Glutamatergic neuron (in vitro differentiated cells): Measurements from ENCODE around the gene FLT1. TPM values are rescaled to one million over a fixed set of nuclear protein-coding genes. Genes with fewer than 3 reads are reported as not detected.

ENCODE experiments used
- DNase-seq: peaks from one replicate; pipeline ENCODE4 v3.0.0; 2022
- H3K27ac Mint-ChIP-seq: one replicate; pipeline ENCODE4 v1.8.0; 2020; ENCODE audit warnings: mild to moderate bottlenecking, mixed read lengths, inconsistent platforms; ENCODE audit not compliant: unreplicated experiment
- H3K27me3 Mint-ChIP-seq: one replicate; pipeline ENCODE4 v1.8.0; 2020; ENCODE audit warnings: mild to moderate bottlenecking, moderate library complexity, mixed read lengths, inconsistent platforms; ENCODE audit not compliant: unreplicated experiment
- H3K36me3 Mint-ChIP-seq: one replicate; pipeline ENCODE4 v1.8.0; 2020; ENCODE audit warnings: mild to moderate bottlenecking, mixed read lengths, inconsistent platforms; ENCODE audit not compliant: unreplicated experiment
- H3K4me1 Mint-ChIP-seq: one replicate; pipeline ENCODE4 v1.8.0; 2020; ENCODE audit warnings: mild to moderate bottlenecking, low read depth, mixed read lengths, inconsistent platforms; ENCODE audit not compliant: unreplicated experiment
- H3K4me3 Mint-ChIP-seq: one replicate; pipeline ENCODE4 v1.8.0; 2020; ENCODE audit warnings: mild to moderate bottlenecking, mixed read lengths, inconsistent platforms; ENCODE audit not compliant: unreplicated experiment
- H3K9me3 Mint-ChIP-seq: one replicate; pipeline ENCODE4 v1.8.0; 2020; ENCODE audit warnings: mild to moderate bottlenecking, moderate library complexity, mixed read lengths, inconsistent platforms; ENCODE audit not compliant: unreplicated experiment
- CTCF ChIP-seq: fragments of 200-600 bp; sonication (generic); IDR thresholded peaks from one replicate; pipeline ENCODE4 v1.5.0; 2021; ENCODE audit not compliant: partially characterized antibody, unreplicated experiment
- total RNA-seq: library from RNA; stranded (reverse); fragmentation: NEBNext Ultra II Directional; extraction: Animal tissue kit (Norgen Biotek cat#: 25700); gene quantifications from one replicate; pipeline ENCODE4 v1.2.1, GENCODE V29; 2021; ENCODE audit not compliant: unreplicated experiment

The FLT1 gene
- total RNA-seq, 1 donor from 2014 or later = 49.8 TPM

GRCh38 chr13:28420704-28421103 lies 74.2 kb downstream of the FLT1 start:
- Mint-ChIP-seq H3K27me3 (no peaks in the 10 kb centered on the region), H3K9me3 (peaks cover 4% of the 10 kb centered on the region), H3K36me3 (no peaks in the 10 kb centered on the region), H3K4me1 (peaks cover 6% of the 10 kb centered on the region), H3K27ac (no peak overlapping the region), H3K4me3 (no peak overlapping the region)
- no peak for TF ChIP-seq CTCF
- no peak for DNase-seq

GRCh38 chr13:28415994-28416421 lies 78.9 kb downstream of the FLT1 start:
- no peaks in the 10 kb centered on the region for H3K27me3 Mint-ChIP-seq
- H3K9me3 Mint-ChIP-seq = peaks cover 4% of the 10 kb centered on the region
- peaks cover 10% of the 10 kb centered on the region for H3K4me1 Mint-ChIP-seq
- H3K27ac Mint-ChIP-seq = no peak overlapping the region
- H3K4me3 Mint-ChIP-seq = no peak overlapping the region
- H3K36me3 Mint-ChIP-seq = no peaks in the 10 kb centered on the region
- no peak for DNase-seq
- TF ChIP-seq CTCF = no peak

- Mint-ChIP-seq H3K4me1 (peaks cover 18% of the 10 kb centered on the region), H3K36me3 (no peaks in the 10 kb centered on the region), H3K4me3 (no peak overlapping the region), H3K9me3 (peaks cover 6% of the 10 kb centered on the region), H3K27ac (no peak overlapping the region), H3K27me3 (no peaks in the 10 kb centered on the region)
- TF ChIP-seq CTCF = no peak
- no peak for DNase-seq
These were observed 80.9 kb downstream of the FLT1 start for GRCh38 chr13:28413999-28414398.

GRCh38 chr13:28412981-28413380 lies 81.9 kb downstream of the FLT1 start:
- H3K27me3 Mint-ChIP-seq = no peaks in the 10 kb centered on the region
- H3K27ac Mint-ChIP-seq = no peak overlapping the region
- no peak for DNase-seq
- H3K36me3 Mint-ChIP-seq = no peaks in the 10 kb centered on the region
- peaks cover 5% of the 10 kb centered on the region for H3K9me3 Mint-ChIP-seq
- no peak for TF ChIP-seq CTCF
- peaks cover 25% of the 10 kb centered on the region for H3K4me1 Mint-ChIP-seq
- H3K4me3 Mint-ChIP-seq = no peak overlapping the region

- Mint-ChIP-seq H3K27me3 (no peaks in the 10 kb centered on the region), H3K9me3 (peaks cover 3% of the 10 kb centered on the region), H3K4me1 (peaks cover 28% of the 10 kb centered on the region), H3K4me3 (no peak overlapping the region), H3K36me3 (no peaks in the 10 kb centered on the region), H3K27ac (no peak overlapping the region)
- no peak for DNase-seq
- TF ChIP-seq CTCF = no peak
These were observed 83.0 kb downstream of the FLT1 start for GRCh38 chr13:28411831-28412353.
